ENCODE measurements around the gene WSCD1. TPM values are rescaled to one million over a fixed set of nuclear protein-coding genes. Genes with fewer than 3 reads are reported as not detected.

Gene WSCD1
- total RNA-seq, 2 donors from 2014 or later: 1.7 to 4.1 TPM

DNA sequence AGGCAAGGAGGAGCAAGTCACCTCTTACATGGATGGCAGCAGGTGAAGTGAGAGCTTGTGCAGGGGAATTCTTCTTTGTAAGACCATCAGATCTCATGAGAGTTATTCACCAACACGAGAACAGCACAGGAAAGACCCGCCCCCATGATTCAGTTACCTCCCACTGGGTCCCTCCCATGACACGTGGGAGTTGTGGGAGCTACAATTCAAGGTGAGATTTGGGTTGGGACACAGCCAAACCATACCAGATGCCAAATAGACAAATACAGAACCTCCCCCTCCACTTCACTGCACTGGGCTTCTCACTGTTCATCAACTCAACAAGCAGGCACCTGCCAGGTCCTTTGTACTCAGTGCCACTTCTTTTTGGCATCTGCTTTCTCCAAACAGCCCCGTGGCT, 100.2 kb downstream of the WSCD1 start:
- intact Hi-C loops (cut with DNase I): no loop called here
- Histone ChIP-seq H3K4me3 (no peak overlapping the region), H3K36me3 (no peaks in the 10 kb centered on the region), H3K27ac (no peak overlapping the region), H3K9me3 (no peaks in the 10 kb centered on the region), H3K27me3 (replicated peaks; ENCODE audit: insufficient read depth) (no peaks in the 10 kb centered on the region), H3K4me1 (replicated peaks) (no peaks in the 10 kb centered on the region)
- WGBS: 36% methylated on average over 4 of the region's 4 CpGs
- DNase-seq (ENCODE audit: low spot score): no peak
- TF ChIP-seq, protein P1, sequence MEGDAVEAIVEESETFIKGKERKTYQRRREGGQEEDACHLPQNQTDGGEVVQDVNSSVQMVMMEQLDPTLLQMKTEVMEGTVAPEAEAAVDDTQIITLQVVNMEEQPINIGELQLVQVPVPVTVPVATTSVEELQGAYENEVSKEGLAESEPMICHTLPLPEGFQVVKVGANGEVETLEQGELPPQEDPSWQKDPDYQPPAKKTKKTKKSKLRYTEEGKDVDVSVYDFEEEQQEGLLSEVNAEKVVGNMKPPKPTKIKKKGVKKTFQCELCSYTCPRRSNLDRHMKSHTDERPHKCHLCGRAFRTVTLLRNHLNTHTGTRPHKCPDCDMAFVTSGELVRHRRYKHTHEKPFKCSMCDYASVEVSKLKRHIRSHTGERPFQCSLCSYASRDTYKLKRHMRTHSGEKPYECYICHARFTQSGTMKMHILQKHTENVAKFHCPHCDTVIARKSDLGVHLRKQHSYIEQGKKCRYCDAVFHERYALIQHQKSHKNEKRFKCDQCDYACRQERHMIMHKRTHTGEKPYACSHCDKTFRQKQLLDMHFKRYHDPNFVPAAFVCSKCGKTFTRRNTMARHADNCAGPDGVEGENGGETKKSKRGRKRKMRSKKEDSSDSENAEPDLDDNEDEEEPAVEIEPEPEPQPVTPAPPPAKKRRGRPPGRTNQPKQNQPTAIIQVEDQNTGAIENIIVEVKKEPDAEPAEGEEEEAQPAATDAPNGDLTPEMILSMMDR (IDR thresholded peaks at IDR 0.05): no peak
- TF ChIP-seq POLR2A (IDR thresholded peaks at IDR 0.05): no peak
- TF ChIP-seq POLR2AphosphoS5 (IDR thresholded peaks at IDR 0.05): no peak

DNA sequence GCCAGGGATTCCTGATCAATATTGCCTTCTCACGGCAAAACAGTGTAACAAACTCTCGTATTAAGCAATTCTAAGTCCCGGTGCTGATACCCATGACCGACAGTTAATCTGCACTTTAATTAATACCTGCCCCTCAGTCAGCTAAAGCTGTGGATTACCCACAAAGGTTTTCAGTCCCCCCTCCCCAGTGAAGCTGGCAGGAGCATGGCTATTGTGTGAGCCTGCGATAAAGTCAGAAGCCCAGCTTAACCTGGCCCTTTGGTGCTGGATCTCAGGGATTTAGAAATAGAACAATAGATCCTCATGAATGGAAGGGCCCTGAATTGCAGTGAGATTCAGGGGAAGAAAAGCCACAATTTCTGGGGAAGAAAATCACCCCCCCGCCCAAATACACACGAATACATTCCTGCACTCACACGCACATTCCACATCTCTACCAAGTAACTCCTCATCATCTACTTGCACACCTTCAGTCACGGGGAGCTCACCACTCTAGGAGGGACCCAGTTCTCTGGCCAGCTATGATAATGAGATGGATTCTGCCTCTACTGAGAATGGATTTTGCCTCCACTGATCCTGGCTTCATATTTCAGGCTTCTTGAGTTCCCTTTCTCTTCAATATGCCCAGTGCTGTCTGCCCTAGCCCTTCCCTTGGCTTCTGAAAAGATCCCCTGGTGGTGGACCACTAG, 102.6 kb downstream of the WSCD1 start:
- no peak overlapping the region for H3K4me3 ChIP-seq
- intact Hi-C loops (cut with DNase I): no loop called here
- no peaks in the 10 kb centered on the region for H3K36me3 ChIP-seq
- H3K27me3 ChIP-seq (replicated peaks; ENCODE audit: insufficient read depth): no peaks in the 10 kb centered on the region
- TF ChIP-seq POLR2AphosphoS5 (IDR thresholded peaks at IDR 0.05) (no peak), POLR2A (IDR thresholded peaks at IDR 0.05) (no peak)
- TF ChIP-seq, protein P1 (IDR thresholded peaks at IDR 0.05): no peak
- no peaks in the 10 kb centered on the region for H3K4me1 ChIP-seq (replicated peaks)
- 75% methylated on average over 9 of the region's 9 CpGs for WGBS
- H3K27ac ChIP-seq: no peak overlapping the region
- H3K9me3 ChIP-seq: no peaks in the 10 kb centered on the region
- no peak for DNase-seq (ENCODE audit: low spot score)

DNA sequence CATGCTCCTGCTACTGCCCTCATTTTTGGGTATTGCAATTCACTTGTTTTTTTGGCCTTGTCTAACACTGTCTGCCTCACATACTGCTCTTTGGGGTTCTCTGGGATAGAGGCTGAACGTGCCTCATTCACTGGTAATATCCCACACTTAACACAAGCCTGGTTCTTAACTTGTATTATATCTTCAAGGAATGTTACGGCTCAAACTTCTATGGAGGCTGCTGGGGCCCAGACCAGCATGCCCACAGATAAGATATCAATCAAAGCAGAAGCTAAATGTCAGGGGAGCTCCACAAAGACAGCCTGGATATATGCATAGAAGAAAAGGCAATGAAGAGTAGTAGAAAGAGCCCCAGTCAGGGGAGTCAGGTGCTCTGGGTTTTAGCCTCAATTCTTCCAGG, 103.5 kb downstream of the WSCD1 start:
- Histone ChIP-seq H3K4me3 (no peak overlapping the region), H3K27ac (no peak overlapping the region), H3K4me1 (replicated peaks) (no peaks in the 10 kb centered on the region), H3K36me3 (no peaks in the 10 kb centered on the region), H3K27me3 (replicated peaks; ENCODE audit: insufficient read depth) (no peaks in the 10 kb centered on the region), H3K9me3 (no peaks in the 10 kb centered on the region)
- intact Hi-C loops (cut with DNase I): no loop called here
- TF ChIP-seq POLR2AphosphoS5 (IDR thresholded peaks at IDR 0.05) (no peak), POLR2A (IDR thresholded peaks at IDR 0.05) (no peak)
- TF ChIP-seq, protein P1 (IDR thresholded peaks at IDR 0.05): no peak
- WGBS: 87% methylated on average over 2 of the region's 2 CpGs
- DNase-seq (ENCODE audit: low spot score): no peak
